H1 (cell line): ENCODE data around the gene SCG5. TPM values are rescaled to one million over a fixed set of nuclear protein-coding genes. Genes with fewer than 3 reads are reported as not detected.

Experiments used
- ATF3 ChIP-seq: IDR thresholded peaks from 2 replicates; pipeline ENCODE4 v1.6.1; 2011; ENCODE audit warnings: low read depth, mild to moderate bottlenecking, low read length; ENCODE audit not compliant: insufficient read depth
- FOSL1 ChIP-seq: IDR thresholded peaks from 2 replicates; pipeline ENCODE4 v1.6.1; 2011; ENCODE audit warnings: mild to moderate bottlenecking, low read depth, low read length, moderate library complexity; ENCODE audit not compliant: insufficient read depth
- polyA plus RNA-seq, 7 experiments: library from polyadenylated mRNA; depleted of rRNA in 3 of 7; stranded (reverse) in 5 of 7; unstranded in 2 of 7; fragments of >200 nt in 5 of 7; fragments of 200-250 nt in 2 of 7; gene quantifications; 1 replicate in 5 of 7; 2 replicates in 1 of 7; 4 replicates in 1 of 7; pipeline versions ENCODE4 v1.2.1 to v1.2.3, GENCODE V29; 2011 to 2013; ENCODE audit warnings: missing spikeins in 2 of 7, mixed read lengths in 2 of 7
- total RNA-seq: library from RNA; stranded (reverse); fragmentation: NEBNext Ultra II Directional; extraction: Animal tissue kit (Norgen Biotek cat#: 25700); gene quantifications from 2 replicates; pipeline ENCODE4 v1.2.1, GENCODE V29; 2021

SCG5 gene
- total and polyA plus RNA-seq, 2 of the 8 experiments (the other 6 are each of a cell fraction or from before 2014, with no cell fraction given): 18.7 to 19.9 TPM

- no peak for TF ChIP-seq ATF3
- no peak for TF ChIP-seq FOSL1
Measured at GRCh38 chr15:32674681-32675080, 33.2 kb downstream of the SCG5 start (continued).
